C1 segment of cervical spinal cord (tissue), 14 donors: ENCODE data around the gene SCD5.
"Not testable (repeated sequence)": the region's sequence is repeated elsewhere in the genome, so short reads cannot be mapped to it uniquely, and the experiment has no call there.

Experiments
- DNase-seq, 14 donors: peaks; one replicate each; lab custom pipeline; 2025; lab: John Stamatoyannopoulos, UW

The SCD5 gene

GRCh38 chr4:82798168-82799005 is at the start of gene SCD5:
SCD5 (minus strand) TSS chr4:82798796; CDS start chr4:82798537, 259 bp downstream.
- DNase-seq, result peak in 13 of 14 donors; percentile 42 to 88 (median 75)

- DNase-seq, result no peak
Measured at GRCh38 chr4:82842593-82842992, 44.0 kb upstream of the SCD5 start.

GRCh38 chr4:82839624-82840023 is 41.0 kb upstream of the SCD5 start:
- DNase-seq, result no peak

- DNase-seq, result no peak
Measured at GRCh38 chr4:82833696-82834313, 35.2 kb upstream of the SCD5 start.

GRCh38 chr4:82833060-82833459 is 34.5 kb upstream of the SCD5 start:
- DNase-seq, result not testable (repeated sequence)

- peak in 1 of 14 donors; percentile 11 for DNase-seq
Measured at GRCh38 chr4:82825425-82825824, 26.8 kb upstream of the SCD5 start.

GRCh38 chr4:82823062-82823461 is 24.5 kb upstream of the SCD5 start:
- DNase-seq, result no peak

GRCh38 chr4:82820689-82821088 is 22.1 kb upstream of the SCD5 start:
- no peak for DNase-seq

GRCh38 chr4:82818664-82819662 is 20.4 kb upstream of the SCD5 start:
- no peak for DNase-seq

GRCh38 chr4:82816874-82817273 is 18.3 kb upstream of the SCD5 start:
- not testable (repeated sequence) for DNase-seq

- no peak for DNase-seq
Measured at GRCh38 chr4:82814034-82814433, 15.4 kb upstream of the SCD5 start.

GRCh38 chr4:82811838-82812341 is 13.3 kb upstream of the SCD5 start:
- peak in 1 of 14 donors; percentile 10 for DNase-seq

- DNase-seq, result no peak
Measured at GRCh38 chr4:82811392-82811791, 12.8 kb upstream of the SCD5 start.

- DNase-seq, result no peak
Measured at GRCh38 chr4:82810176-82810575, 11.6 kb upstream of the SCD5 start.

- no peak for DNase-seq
Measured at GRCh38 chr4:82809619-82810018, 11.0 kb upstream of the SCD5 start.

GRCh38 chr4:82803746-82804145 is 5.2 kb upstream of the SCD5 start:
- no peak for DNase-seq

GRCh38 chr4:82802911-82803310 is 4.3 kb upstream of the SCD5 start:
- DNase-seq, result no peak

- DNase-seq, result no peak
Measured at GRCh38 chr4:82801910-82802521, 3.4 kb upstream of the SCD5 start.

GRCh38 chr4:82799006-82799881 is 648 bp upstream of the SCD5 start:
- DNase-seq, result peak in 5 of 14 donors; percentile 24 to 70 (median 57)
